Panc1 (cell line): ENCODE data around the gene MACROD2. TPM values are rescaled to one million over a fixed set of nuclear protein-coding genes. Genes with fewer than 3 reads are reported as not detected.

Experiments used
- ATAC-seq: fragments of 200-7000 bp; cut with Tn5 transposase; 2 replicates; pipeline ENCODE4 v1.9.1; 2020; ENCODE audit warnings: mild to moderate bottlenecking, moderate library complexity
- BruUV-seq: library from RNA; stranded (reverse); fragments of 400-500 nt; replicated peaks from 2 replicates; lab custom pipeline; 2021; lab: Mats Ljungman, UMichigan
- CTCF ChIA-PET: fragments of 300-600 bp; sonication (Branson Sonifier 250); formaldehyde crosslinking; loops from one replicate; lab custom pipeline; 2022; ENCODE audit warnings: antibody characterized with exemption; lab: Charles Lee
- POLR2A ChIA-PET: fragments of 300-600 bp; sonication (Branson Sonifier 250); formaldehyde crosslinking; loops from one replicate; lab custom pipeline; 2022; ENCODE audit warnings: antibody characterized with exemption; lab: Charles Lee
- DNase-seq: peaks from one replicate; pipeline ENCODE4 v3.0.0-alpha.2; 2010; ENCODE audit warnings: low read depth, low spot score
- H3K27ac ChIP-seq: 2 replicates; pipeline ENCODE4 v1.5.1; 2011; ENCODE audit warnings: mild to moderate bottlenecking, low read length, inconsistent platforms
- H3K27me3 ChIP-seq: fragments of 200-500 bp; sonication (Bioruptor generic); 2 replicates; pipeline ENCODE4 v1.6.0; 2014; ENCODE audit warnings: low read length, inconsistent platforms; ENCODE audit not compliant: control insufficient read depth, insufficient read depth
- H3K36me3 ChIP-seq: fragments of 200-500 bp; sonication (Bioruptor generic); 2 replicates; pipeline ENCODE4 v1.5.1; 2014; ENCODE audit warnings: inconsistent platforms, mild to moderate bottlenecking, low read length, moderate library complexity; ENCODE audit not compliant: control insufficient read depth, insufficient read depth
- H3K4me1 ChIP-seq: 2 replicates; pipeline ENCODE4 v1.5.1; 2011; ENCODE audit warnings: inconsistent platforms, mild to moderate bottlenecking, low read length, moderate library complexity; ENCODE audit not compliant: control insufficient read depth, insufficient read depth
- H3K4me3 ChIP-seq, 2 experiments: 2 replicates each; pipeline ENCODE4 v1.5.1; 2011 to 2012; ENCODE audit warnings: low read depth in 2 of 2, low read length in 2 of 2, mild to moderate bottlenecking in 2 of 2, inconsistent platforms in 1 of 2, moderate library complexity in 1 of 2
- H3K9me3 ChIP-seq: fragments of 200-500 bp; sonication (Bioruptor generic); 2 replicates; pipeline ENCODE4 v1.5.1; 2014; ENCODE audit warnings: low read depth, mild to moderate bottlenecking, inconsistent platforms, low read length, moderate library complexity; ENCODE audit not compliant: control insufficient read depth, insufficient read depth
- POLR2AphosphoS5 ChIP-seq: IDR thresholded peaks from 2 replicates; pipeline ENCODE4 v1.6.1; 2012; ENCODE audit warnings: mild to moderate bottlenecking, low read depth, low read length, moderate library complexity
- SIN3A ChIP-seq: IDR thresholded peaks from 2 replicates; pipeline ENCODE4 v1.6.1; 2012; ENCODE audit warnings: low read depth, mild to moderate bottlenecking, low read length, moderate library complexity, borderline replicate concordance; ENCODE audit not compliant: insufficient read depth
- TCF7L2 ChIP-seq: IDR thresholded peaks from 2 replicates; pipeline ENCODE4 v1.6.1; 2011; ENCODE audit warnings: mild to moderate bottlenecking, low read depth, low read length, inconsistent platforms
- in situ Hi-C: cut with HindIII; loops from 2 replicates; pipeline ENCODE4 v1.10.0; 2016; ENCODE audit warnings: low sequenced_read_pairs, low pct_unique_long_range_greater_than_20kb
- intact Hi-C: fragments of 100-400 bp; cut with micrococcal nuclease; formaldehyde crosslinking; loops from one replicate; pipeline ENCODE4 v1.10.0; 2022; ENCODE audit not compliant: unreplicated experiment
- total RNA-seq: library from RNA; stranded (reverse); gene quantifications from one replicate; pipeline ENCODE4 v1.2.1, GENCODE V29; 2021; ENCODE audit not compliant: unreplicated experiment
- TF ChIP-seq, protein P1 (sequence below): fragments of 450-650 bp; IDR thresholded peaks from 2 replicates; pipeline ENCODE4 v1.5.1; 2017; ENCODE audit warnings: mild to moderate bottlenecking
- TF ChIP-seq, protein P2 (sequence below), 2 experiments: IDR thresholded peaks; 2 replicates each; pipeline ENCODE4 v1.6.1; 2011 to 2012; ENCODE audit warnings: low read depth in 2 of 2, control low read depth in 1 of 2, low read length in 1 of 2, mild to moderate bottlenecking in 1 of 2, moderate library complexity in 1 of 2; ENCODE audit not compliant: insufficient read depth in 1 of 2

Gene MACROD2
- total RNA-seq, 1 experiment from 2014 or later: 1.2 TPM

DNA sequence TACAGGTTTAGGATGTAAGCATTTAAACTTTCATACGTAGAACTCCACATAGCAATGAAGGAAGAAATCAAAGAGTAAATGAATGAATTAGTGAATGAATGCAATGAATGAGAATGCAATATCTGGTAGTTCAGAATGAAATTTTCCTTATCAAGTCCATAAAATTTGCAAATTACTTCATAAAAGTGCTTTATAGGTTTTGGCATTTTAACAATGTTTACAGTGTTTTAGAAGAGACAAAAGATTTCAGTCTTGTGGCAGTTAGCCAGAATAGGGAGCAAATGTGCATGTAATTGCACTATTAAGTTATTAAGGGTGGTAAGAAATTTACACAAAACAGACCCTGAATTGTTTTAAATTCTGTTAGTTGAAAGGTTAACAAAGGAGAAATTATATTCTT is 1081.5 kb downstream of the MACROD2 start:
- ATAC-seq: no peak
- Histone ChIP-seq H3K4me1 (no peaks in the 10 kb centered on the region), H3K36me3 (no peaks in the 10 kb centered on the region), H3K27ac (no peak overlapping the region), H3K4me3 (no peak overlapping the region), H3K9me3 (0 out of 2 replicates have a peak, but pooled peaks cover 3% of the 10 kb centered on the region), H3K27me3 (no peaks in the 10 kb centered on the region)
- BruUV-seq: no TSS peak
- in situ Hi-C loops (no loop called here), intact Hi-C loops (no loop called here)
- no peak for DNase-seq
- CTCF ChIA-PET: no interaction called here
- POLR2A ChIA-PET: no interaction called here
- TF ChIP-seq POLR2AphosphoS5: no peak
- no peak for TF ChIP-seq SIN3A
- TF ChIP-seq TCF7L2: no peak
- TF ChIP-seq, protein P1, sequence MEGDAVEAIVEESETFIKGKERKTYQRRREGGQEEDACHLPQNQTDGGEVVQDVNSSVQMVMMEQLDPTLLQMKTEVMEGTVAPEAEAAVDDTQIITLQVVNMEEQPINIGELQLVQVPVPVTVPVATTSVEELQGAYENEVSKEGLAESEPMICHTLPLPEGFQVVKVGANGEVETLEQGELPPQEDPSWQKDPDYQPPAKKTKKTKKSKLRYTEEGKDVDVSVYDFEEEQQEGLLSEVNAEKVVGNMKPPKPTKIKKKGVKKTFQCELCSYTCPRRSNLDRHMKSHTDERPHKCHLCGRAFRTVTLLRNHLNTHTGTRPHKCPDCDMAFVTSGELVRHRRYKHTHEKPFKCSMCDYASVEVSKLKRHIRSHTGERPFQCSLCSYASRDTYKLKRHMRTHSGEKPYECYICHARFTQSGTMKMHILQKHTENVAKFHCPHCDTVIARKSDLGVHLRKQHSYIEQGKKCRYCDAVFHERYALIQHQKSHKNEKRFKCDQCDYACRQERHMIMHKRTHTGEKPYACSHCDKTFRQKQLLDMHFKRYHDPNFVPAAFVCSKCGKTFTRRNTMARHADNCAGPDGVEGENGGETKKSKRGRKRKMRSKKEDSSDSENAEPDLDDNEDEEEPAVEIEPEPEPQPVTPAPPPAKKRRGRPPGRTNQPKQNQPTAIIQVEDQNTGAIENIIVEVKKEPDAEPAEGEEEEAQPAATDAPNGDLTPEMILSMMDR: no peak
- TF ChIP-seq, protein P2, sequence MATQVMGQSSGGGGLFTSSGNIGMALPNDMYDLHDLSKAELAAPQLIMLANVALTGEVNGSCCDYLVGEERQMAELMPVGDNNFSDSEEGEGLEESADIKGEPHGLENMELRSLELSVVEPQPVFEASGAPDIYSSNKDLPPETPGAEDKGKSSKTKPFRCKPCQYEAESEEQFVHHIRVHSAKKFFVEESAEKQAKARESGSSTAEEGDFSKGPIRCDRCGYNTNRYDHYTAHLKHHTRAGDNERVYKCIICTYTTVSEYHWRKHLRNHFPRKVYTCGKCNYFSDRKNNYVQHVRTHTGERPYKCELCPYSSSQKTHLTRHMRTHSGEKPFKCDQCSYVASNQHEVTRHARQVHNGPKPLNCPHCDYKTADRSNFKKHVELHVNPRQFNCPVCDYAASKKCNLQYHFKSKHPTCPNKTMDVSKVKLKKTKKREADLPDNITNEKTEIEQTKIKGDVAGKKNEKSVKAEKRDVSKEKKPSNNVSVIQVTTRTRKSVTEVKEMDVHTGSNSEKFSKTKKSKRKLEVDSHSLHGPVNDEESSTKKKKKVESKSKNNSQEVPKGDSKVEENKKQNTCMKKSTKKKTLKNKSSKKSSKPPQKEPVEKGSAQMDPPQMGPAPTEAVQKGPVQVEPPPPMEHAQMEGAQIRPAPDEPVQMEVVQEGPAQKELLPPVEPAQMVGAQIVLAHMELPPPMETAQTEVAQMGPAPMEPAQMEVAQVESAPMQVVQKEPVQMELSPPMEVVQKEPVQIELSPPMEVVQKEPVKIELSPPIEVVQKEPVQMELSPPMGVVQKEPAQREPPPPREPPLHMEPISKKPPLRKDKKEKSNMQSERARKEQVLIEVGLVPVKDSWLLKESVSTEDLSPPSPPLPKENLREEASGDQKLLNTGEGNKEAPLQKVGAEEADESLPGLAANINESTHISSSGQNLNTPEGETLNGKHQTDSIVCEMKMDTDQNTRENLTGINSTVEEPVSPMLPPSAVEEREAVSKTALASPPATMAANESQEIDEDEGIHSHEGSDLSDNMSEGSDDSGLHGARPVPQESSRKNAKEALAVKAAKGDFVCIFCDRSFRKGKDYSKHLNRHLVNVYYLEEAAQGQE (IDR thresholded peaks at IDR 0.05; ENCODE audit: insufficient read depth in 1 of 2, low read depth in 2 of 2, low read length in 1 of 2): no peak

DNA sequence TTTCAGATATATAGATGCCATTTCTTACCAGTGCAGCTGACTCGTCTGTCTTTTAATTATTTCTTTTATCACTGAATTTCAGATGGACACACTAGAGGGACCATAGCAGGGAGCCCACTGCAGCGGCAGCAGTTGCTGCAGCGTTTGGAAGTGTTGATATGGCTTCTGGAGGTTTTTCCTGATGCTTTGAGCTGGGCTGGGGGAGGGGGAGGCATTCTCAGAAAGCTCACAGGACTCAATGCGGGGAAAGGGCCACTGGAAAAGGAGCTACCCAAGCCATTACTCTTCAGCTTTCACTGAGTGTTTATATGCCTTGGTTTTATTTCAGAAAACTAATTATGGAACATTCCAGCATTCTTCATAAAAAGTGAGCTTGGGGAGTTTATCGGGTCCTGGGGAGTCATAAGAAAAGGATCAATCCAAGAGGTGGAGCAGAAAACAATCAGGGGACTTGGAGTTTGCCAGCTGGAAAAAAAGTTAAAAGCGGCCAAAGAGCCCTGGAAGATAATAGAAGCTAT is 1082.5 kb downstream of the MACROD2 start:
- intact Hi-C loops: no loop called here
- H3K4me1 ChIP-seq: no peaks in the 10 kb centered on the region
- H3K27me3 ChIP-seq: no peaks in the 10 kb centered on the region
- H3K36me3 ChIP-seq: no peaks in the 10 kb centered on the region
- DNase-seq (no peak), ATAC-seq (no peak)
- TF ChIP-seq, protein P1: no peak
- TF ChIP-seq, protein P2 (IDR thresholded peaks at IDR 0.05; ENCODE audit: insufficient read depth in 1 of 2, low read depth in 2 of 2, low read length in 1 of 2): no peak
- TF ChIP-seq SIN3A (no peak), POLR2AphosphoS5 (no peak), TCF7L2 (no peak)
- H3K9me3 ChIP-seq: 0 out of 2 replicates have a peak, but pooled peaks cover 3% of the 10 kb centered on the region
- in situ Hi-C loops: no loop called here
- no peak overlapping the region for H3K4me3 ChIP-seq
- POLR2A ChIA-PET: no interaction called here
- no TSS peak for BruUV-seq
- CTCF ChIA-PET: no interaction called here
- H3K27ac ChIP-seq: no peak overlapping the region
